Natural killer cell (primary cell): Measurements from ENCODE around the gene LRIG1. TPM values are rescaled to one million over a fixed set of nuclear protein-coding genes. Genes with fewer than 3 reads are reported as not detected.

ENCODE experiments used
- ATAC-seq, 3 donors: fragments of 150-1000 bp in 2 of 3; fragments of 200-7000 bp in 1 of 3; cut with Tn5 transposase; 1 replicate in 1 of 3; 2 replicates in 2 of 3; pipeline ENCODE4 v1.10.0; 2021; ENCODE audit warnings: mild to moderate bottlenecking in 2 of 3, moderate library complexity in 2 of 3
- DNase-seq, 2 donors: peaks; one replicate each; pipeline versions ENCODE4 v3.0.0 to v3.0.0-alpha.2; 2013 to 2021; ENCODE audit warnings: mixed read lengths in 1 of 2
- H3K27ac ChIP-seq: one replicate; pipeline ENCODE4 v1.5.1; 2013; ENCODE audit warnings: mild to moderate bottlenecking, low read length
- H3K27me3 ChIP-seq: one replicate; pipeline ENCODE4 v1.6.1; 2013; ENCODE audit warnings: low read length; ENCODE audit not compliant: control insufficient read depth, insufficient read depth
- H3K36me3 ChIP-seq: one replicate; pipeline ENCODE4 v1.6.1; 2013; ENCODE audit warnings: low read length; ENCODE audit not compliant: control insufficient read depth, insufficient read depth
- H3K4me1 ChIP-seq: one replicate; pipeline ENCODE4 v1.6.1; 2013; ENCODE audit warnings: low read length; ENCODE audit not compliant: control insufficient read depth, insufficient read depth
- H3K4me3 ChIP-seq: one replicate; pipeline ENCODE4 v1.5.1; 2013; ENCODE audit warnings: low read length
- H3K9me3 ChIP-seq: one replicate; pipeline ENCODE4 v1.6.1; 2013; ENCODE audit warnings: low read length; ENCODE audit not compliant: control insufficient read depth, insufficient read depth
- H3K27ac Mint-ChIP-seq, 2 donors: one replicate each; pipeline ENCODE4 v1.8.0; 2022; ENCODE audit warnings: mild to moderate bottlenecking in 2 of 2, mixed read lengths in 2 of 2, moderate library complexity in 1 of 2
- H3K27me3 Mint-ChIP-seq, 2 donors: one replicate each; pipeline ENCODE4 v1.8.0; 2022; ENCODE audit warnings: low read depth in 2 of 2, mixed read lengths in 2 of 2
- H3K36me3 Mint-ChIP-seq: one replicate; pipeline ENCODE4 v1.8.0; 2022; ENCODE audit warnings: mixed read lengths
- H3K4me1 Mint-ChIP-seq, 2 donors: one replicate each; pipeline ENCODE4 v1.8.0; 2022; ENCODE audit warnings: mixed read lengths in 2 of 2
- H3K4me3 Mint-ChIP-seq: one replicate; pipeline ENCODE4 v1.8.0; 2022; ENCODE audit warnings: mild to moderate bottlenecking, moderate library complexity, mixed read lengths
- H3K9me3 Mint-ChIP-seq, 2 donors: one replicate each; pipeline ENCODE4 v1.8.0; 2022; ENCODE audit warnings: mixed read lengths in 2 of 2
- CTCF ChIP-seq: fragments of 200-600 bp; IDR thresholded peaks from one replicate; pipeline ENCODE4 v1.8.0; 2022; ENCODE audit warnings: antibody characterized with exemption
- WGBS: methylation state at CpG from one replicate; pipeline ENCODE4 v1.1.7; 2013; ENCODE audit warnings: missing lambda C conversion rate; ENCODE audit not compliant: insufficient coverage; 5-methylcytosine and 5-hydroxymethylcytosine counted together
- intact Hi-C: fragments of 100-400 bp; cut with micrococcal nuclease; formaldehyde crosslinking; loops from one replicate; pipeline ENCODE4 v1.14.2; 2022
- total RNA-seq, 4 donors: library from RNA; stranded (reverse); fragments of 120-200 nt in 1 of 4; gene quantifications; one replicate each; pipeline versions ENCODE4 v1.2.3 to v1.2.4, GENCODE V29; 2013 to 2022

The LRIG1 gene
- total RNA-seq, 3 donors from 2014 or later (not counting 1 experiment from before 2014, with no cell fraction given) = 5.5 to 10.6 (median 8.5) TPM

DNA sequence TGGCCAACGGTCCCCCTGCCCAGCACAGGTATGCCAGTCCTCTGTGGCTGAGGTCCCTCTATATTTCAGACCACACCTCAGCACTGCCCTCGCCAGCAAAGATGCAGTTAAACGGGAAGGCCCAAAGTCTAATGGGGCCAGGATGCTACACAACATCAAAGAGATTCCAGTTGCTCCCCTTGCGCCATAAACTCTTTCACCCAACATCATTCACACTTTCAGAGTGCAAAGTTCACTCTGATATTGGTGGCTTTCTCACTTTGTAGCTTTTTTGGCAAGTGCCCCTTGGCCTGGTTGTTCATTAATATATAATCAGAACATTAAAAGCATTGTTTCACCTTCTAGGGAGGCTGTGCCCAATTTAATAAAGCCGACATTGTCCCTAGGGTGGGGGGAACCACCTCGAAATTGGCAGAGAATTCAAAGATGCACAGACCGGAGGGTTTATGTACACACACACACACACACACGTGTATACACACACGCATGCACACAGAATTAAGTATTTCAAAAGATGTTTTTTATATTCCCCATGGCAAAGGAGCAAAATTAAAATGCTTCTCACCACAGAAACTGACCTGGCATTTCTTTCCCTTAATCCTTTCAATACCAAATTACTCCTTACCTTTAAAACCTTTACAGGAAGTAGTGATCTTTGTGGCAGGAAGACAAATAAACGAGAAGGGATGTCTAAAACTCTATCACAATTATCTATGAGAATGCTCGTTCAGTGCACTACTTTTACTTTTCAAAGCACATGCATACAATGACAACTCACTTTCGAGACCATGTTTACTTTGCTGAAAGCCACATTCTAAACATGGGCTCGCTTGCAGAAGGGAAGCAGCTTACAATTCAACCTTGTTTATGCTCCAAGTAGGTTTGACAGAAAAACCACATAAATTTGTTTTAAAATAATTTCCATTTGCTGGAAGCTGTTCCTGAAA, 19.5 kb downstream of the LRIG1 start:
- Mint-ChIP-seq H3K36me3 (no peaks in the 10 kb centered on the region), H3K4me3 (peak overlapping the region; percentile 68), H3K27me3 (peaks cover 2 to 17% of the 10 kb centered on the region in 2 donors), H3K4me1 (peaks cover 42 to 57% of the 10 kb centered on the region in 2 donors), H3K9me3 (no peaks in the 10 kb centered on the region), H3K27ac (peak overlapping the region; percentile 14 to 59)
- no peaks in the 10 kb centered on the region for H3K9me3 ChIP-seq
- peak in 1 of 2 donors; percentile 35 for DNase-seq
- H3K4me1 ChIP-seq = peaks cover 35% of the 10 kb centered on the region
- TF ChIP-seq CTCF = no peak
- H3K36me3 ChIP-seq = no peaks in the 10 kb centered on the region
- H3K27ac ChIP-seq = peak overlapping the region; percentile 2
- WGBS = 18% methylated on average over 13 of the region's 13 CpGs
- H3K4me3 ChIP-seq = no peak overlapping the region
- no peaks in the 10 kb centered on the region for H3K27me3 ChIP-seq
- intact Hi-C loops = no loop called here
- peak; percentile 57 to 63 (median 60) for ATAC-seq

GRCh38 chr3:66480666-66481065, 20.2 kb downstream of the LRIG1 start:
- intact Hi-C loops = no loop called here
- no peaks in the 10 kb centered on the region for H3K27me3 ChIP-seq
- peaks cover 35% of the 10 kb centered on the region for H3K4me1 ChIP-seq
- no peak overlapping the region for H3K4me3 ChIP-seq
- DNase-seq = peak in 1 of 2 donors; percentile 78
- peaks cover 2 to 17% of the 10 kb centered on the region in 2 donors for H3K27me3 Mint-ChIP-seq
- no peaks in the 10 kb centered on the region for H3K36me3 ChIP-seq
- H3K4me3 Mint-ChIP-seq = peak overlapping the region; percentile 68
- no peaks in the 10 kb centered on the region for H3K9me3 ChIP-seq
- peaks cover 42 to 57% of the 10 kb centered on the region in 2 donors for H3K4me1 Mint-ChIP-seq
- 18% methylated on average over 2 of the region's 2 CpGs for WGBS
- H3K27ac ChIP-seq = no peak overlapping the region
- H3K9me3 Mint-ChIP-seq = no peaks in the 10 kb centered on the region
- ATAC-seq = peak; percentile 67 to 87 (median 76)
- peak overlapping the region; percentile 14 to 59 for H3K27ac Mint-ChIP-seq
- TF ChIP-seq CTCF = no peak
- no peaks in the 10 kb centered on the region for H3K36me3 Mint-ChIP-seq

DNA sequence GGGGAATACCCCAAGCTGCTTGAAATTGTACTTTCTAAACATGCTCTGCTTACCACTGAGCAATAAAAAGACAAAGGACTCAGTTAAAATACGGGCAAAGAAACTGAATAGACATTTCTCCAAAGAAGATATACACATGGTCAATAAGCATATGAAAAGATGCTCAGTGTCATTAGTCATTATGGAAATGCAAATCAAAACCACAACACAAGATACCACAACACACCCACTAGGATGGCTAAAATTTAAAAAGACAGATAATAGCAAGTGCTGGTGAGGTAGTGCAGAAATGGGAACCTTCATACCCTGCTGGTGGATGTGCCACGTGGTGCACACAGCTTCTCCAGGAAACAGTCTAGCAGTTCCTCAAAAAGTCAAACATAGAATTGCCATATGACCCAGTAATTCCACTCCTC, 21.3 kb downstream of the LRIG1 start:
- Mint-ChIP-seq H3K36me3 (no peaks in the 10 kb centered on the region), H3K27me3 (peaks cover 2 to 17% of the 10 kb centered on the region in 2 donors), H3K4me1 (peaks cover 42 to 57% of the 10 kb centered on the region in 2 donors), H3K9me3 (no peaks in the 10 kb centered on the region), H3K27ac (no peak overlapping the region), H3K4me3 (no peak overlapping the region)
- Histone ChIP-seq H3K36me3 (no peaks in the 10 kb centered on the region), H3K9me3 (no peaks in the 10 kb centered on the region), H3K27ac (no peak overlapping the region), H3K27me3 (no peaks in the 10 kb centered on the region), H3K4me1 (peaks cover 35% of the 10 kb centered on the region), H3K4me3 (no peak overlapping the region)
- intact Hi-C loops = no loop called here
- DNase-seq (no peak), ATAC-seq (no peak)
- 62% methylated on average over 2 of the region's 2 CpGs for WGBS
- TF ChIP-seq CTCF = no peak
